Mammary epithelial cell (primary cell): ENCODE data around the gene ATP6V1A.
"Not testable (repeated sequence)": the region's sequence is repeated elsewhere in the genome, so short reads cannot be mapped to it uniquely, and the experiment has no call there.

Source experiments
- EZH2 ChIP-seq: IDR thresholded peaks from 2 replicates; pipeline ENCODE4 v1.6.1; 2012; ENCODE audit warnings: low read length, inconsistent platforms, borderline replicate concordance
- TF ChIP-seq, protein P1 (sequence below), 2 donors: IDR thresholded peaks in 1 of 2; conservative IDR thresholded peaks in 1 of 2; 2 replicates each; pipeline ENCODE4 v1.5.1; 2011 to 2012; ENCODE audit warnings: inconsistent platforms in 2 of 2, low read length in 2 of 2, mild to moderate bottlenecking in 2 of 2, control low read depth in 1 of 2, low read depth in 1 of 2; ENCODE audit not compliant: insufficient read depth in 1 of 2; ENCODE audit errors: extremely low read depth in 1 of 2

DNA sequence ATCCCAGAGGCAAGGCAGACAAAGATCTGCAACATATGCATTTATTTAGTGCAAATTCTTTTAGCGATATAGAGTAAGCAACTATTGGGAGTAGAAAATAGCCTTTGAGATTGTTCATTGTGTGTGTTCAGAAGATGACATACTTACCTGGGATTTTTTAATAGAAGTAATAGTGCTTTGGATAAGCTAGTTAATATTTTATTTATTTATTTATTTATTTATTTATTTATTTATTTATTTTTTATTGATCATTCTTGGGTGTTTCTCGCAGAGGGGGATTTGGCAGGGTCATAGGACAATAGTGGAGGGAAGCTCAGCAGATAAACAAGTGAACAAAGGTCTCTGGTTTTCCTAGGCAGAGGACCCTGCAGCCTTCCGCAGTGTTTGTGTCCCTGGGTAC lies 102.2 kb downstream of the ATP6V1A start:
- TF ChIP-seq, protein P1, sequence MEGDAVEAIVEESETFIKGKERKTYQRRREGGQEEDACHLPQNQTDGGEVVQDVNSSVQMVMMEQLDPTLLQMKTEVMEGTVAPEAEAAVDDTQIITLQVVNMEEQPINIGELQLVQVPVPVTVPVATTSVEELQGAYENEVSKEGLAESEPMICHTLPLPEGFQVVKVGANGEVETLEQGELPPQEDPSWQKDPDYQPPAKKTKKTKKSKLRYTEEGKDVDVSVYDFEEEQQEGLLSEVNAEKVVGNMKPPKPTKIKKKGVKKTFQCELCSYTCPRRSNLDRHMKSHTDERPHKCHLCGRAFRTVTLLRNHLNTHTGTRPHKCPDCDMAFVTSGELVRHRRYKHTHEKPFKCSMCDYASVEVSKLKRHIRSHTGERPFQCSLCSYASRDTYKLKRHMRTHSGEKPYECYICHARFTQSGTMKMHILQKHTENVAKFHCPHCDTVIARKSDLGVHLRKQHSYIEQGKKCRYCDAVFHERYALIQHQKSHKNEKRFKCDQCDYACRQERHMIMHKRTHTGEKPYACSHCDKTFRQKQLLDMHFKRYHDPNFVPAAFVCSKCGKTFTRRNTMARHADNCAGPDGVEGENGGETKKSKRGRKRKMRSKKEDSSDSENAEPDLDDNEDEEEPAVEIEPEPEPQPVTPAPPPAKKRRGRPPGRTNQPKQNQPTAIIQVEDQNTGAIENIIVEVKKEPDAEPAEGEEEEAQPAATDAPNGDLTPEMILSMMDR (conservative IDR thresholded peaks at IDR 0.05 in 1 of 2, IDR thresholded peaks at IDR 0.05 in 1 of 2; ENCODE audit: extremely low read depth in 1 of 2, insufficient read depth in 1 of 2, low read depth in 1 of 2, low read length in 2 of 2): not testable (repeated sequence)
- TF ChIP-seq EZH2: not testable (repeated sequence)
